ENCODE data around the gene RASD1. TPM values are rescaled to one million over a fixed set of nuclear protein-coding genes. Genes with fewer than 3 reads are reported as not detected.
"Not testable (repeated sequence)": the region's sequence is repeated elsewhere in the genome, so short reads cannot be mapped to it uniquely, and the experiment has no call there.

RASD1 gene
- total RNA-seq, 4 donors from 2014 or later, result 1.1 to 8.4 (median 4.3) TPM

DNA sequence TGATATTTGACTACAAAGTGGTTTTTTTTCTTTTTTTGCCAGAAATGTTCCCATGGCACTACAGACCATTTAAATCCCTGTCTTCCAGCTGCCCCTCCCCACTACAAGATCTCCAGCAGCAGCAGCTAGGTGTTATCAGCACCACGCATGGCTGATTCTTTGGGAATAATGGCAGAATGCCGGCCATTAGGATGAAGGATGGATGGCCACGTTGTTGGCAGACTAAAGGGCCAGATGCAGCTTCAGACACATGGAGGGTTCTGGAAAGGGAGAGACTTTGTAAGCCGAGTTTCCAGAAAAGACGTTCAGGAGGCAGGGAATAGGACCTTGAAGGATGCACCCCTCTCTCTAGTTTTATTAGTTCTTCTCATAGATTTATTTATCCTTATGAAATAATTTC, 29.7 kb downstream of the RASD1 start:
- Histone ChIP-seq H3K4me1 (no peaks in the 10 kb centered on the region), H3K36me3 (no peaks in the 10 kb centered on the region), H3K4me3 (no peak overlapping the region), H3K9me3 (no peaks in the 10 kb centered on the region), H3K27me3 (peaks cover 0 to 64% (median 0%) of the 10 kb centered on the region in 4 donors), H3K27ac (no peak overlapping the region)
- no peak for TF ChIP-seq POLR2A (IDR thresholded peaks at IDR 0.05)
- TF ChIP-seq CTCF (IDR thresholded peaks at IDR 0.05), result no peak
- no peak for DNase-seq
- WGBS, 2 donors, result 47 to 61% methylated on average over 5 of the region's 5 CpGs
- intact Hi-C loops (cut with DNase I), result no loop called here

- DNase-seq, result not testable (repeated sequence)
Measured at GRCh38 chr17:17465878-17466277, 30.3 kb downstream of the RASD1 start.

GRCh38 chr17:17463821-17464220, 32.4 kb downstream of the RASD1 start:
- no peak overlapping the region for H3K4me3 ChIP-seq
- H3K27ac ChIP-seq, result no peak overlapping the region
- no peak for DNase-seq
- no peaks in the 10 kb centered on the region for H3K4me1 ChIP-seq
- TF ChIP-seq POLR2A (IDR thresholded peaks at IDR 0.05) (no peak), CTCF (IDR thresholded peaks at IDR 0.05) (no peak)
- WGBS, 2 donors, result 81 to 92% methylated on average over 2 to 6 of the region's 6 CpGs
- peaks cover 0 to 43% (median 0%) of the 10 kb centered on the region in 4 donors for H3K27me3 ChIP-seq
- H3K36me3 ChIP-seq, result no peaks in the 10 kb centered on the region
- H3K9me3 ChIP-seq, result no peaks in the 10 kb centered on the region
- intact Hi-C loops (cut with DNase I), result no loop called here

More at GRCh38 chr17:17465878-17466277, 30.3 kb downstream of the RASD1 start:
- H3K4me1 ChIP-seq; H3K36me3 ChIP-seq; H3K4me3 ChIP-seq; intact Hi-C loops (cut with DNase I); H3K9me3 ChIP-seq; H3K27ac ChIP-seq: not testable (repeated sequence)
- 13 to 29% methylated on average over 1 of the region's 1 CpG for WGBS, 2 donors
- H3K27me3 ChIP-seq, result peaks cover 0 to 62% (median 0%) of the 10 kb centered on the region in 4 donors

DNA sequence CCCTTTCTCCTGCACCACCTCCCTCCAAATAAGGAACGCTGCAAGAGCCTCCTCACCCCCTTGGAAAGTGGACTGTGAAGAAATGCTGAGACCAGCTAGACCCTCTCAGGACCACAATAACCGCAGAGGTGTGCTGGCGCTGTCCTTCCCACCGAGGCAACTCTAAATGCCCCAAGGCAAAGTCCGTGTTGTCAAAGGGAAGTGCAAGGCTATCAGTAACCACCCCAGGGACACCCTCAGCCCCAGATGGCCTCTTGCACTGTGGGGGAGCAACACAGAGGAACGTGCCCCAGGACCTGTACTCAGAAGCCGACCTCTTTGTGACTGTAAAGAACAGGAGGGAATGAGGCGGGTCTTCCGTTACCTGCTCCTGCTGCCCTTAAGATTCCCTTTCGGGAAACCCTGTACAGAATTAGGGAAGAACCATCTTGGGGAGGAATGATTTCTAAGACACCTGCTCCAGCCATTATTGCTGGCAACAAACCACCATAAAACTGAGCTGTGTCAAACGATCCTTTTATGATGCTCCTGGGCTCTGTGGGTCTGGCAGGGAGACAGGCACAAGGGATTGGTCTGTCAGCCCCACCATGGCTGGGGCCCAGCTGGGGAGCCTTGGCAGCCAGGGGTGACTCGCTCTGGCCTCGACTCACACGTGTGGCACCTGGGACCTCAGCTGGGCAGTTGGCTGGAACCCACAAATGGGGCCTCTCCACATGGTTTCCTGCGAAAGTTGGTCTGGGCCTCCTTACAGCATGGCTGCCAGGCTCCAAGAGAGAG, 34.0 kb downstream of the RASD1 start:
- H3K27ac ChIP-seq, result no peak overlapping the region
- intact Hi-C loops (cut with DNase I), result no loop called here
- H3K4me1 ChIP-seq, result no peaks in the 10 kb centered on the region
- H3K4me3 ChIP-seq, result no peak overlapping the region
- no peak for TF ChIP-seq CTCF (IDR thresholded peaks at IDR 0.05)
- TF ChIP-seq POLR2A (IDR thresholded peaks at IDR 0.05), result no peak
- WGBS, 2 donors, result 70 to 71% methylated on average over 6 to 10 of the region's 15 CpGs
- peaks cover 0 to 30% (median 0%) of the 10 kb centered on the region in 4 donors for H3K27me3 ChIP-seq
- H3K9me3 ChIP-seq, result no peaks in the 10 kb centered on the region
- DNase-seq, result no peak
- H3K36me3 ChIP-seq, result no peaks in the 10 kb centered on the region

DNA sequence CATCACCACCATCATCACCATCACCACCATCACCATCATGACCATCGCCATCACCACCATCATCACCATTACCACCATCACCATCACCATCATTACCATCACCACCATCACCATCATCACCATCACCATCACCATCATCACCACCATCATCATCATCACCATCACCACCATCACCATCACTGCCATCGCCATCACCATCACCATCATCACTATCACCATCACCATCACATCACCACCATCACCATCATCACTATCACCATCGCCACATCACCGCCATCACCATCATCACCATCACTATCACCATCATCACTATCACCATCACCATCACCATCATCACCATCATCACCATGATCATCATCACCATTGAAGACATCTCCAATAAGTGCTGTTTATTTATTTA, 36.2 kb downstream of the RASD1 start:
- Histone ChIP-seq H3K27ac (no peak overlapping the region), H3K27me3 (peaks cover 0 to 24% (median 0%) of the 10 kb centered on the region in 4 donors), H3K4me1 (no peaks in the 10 kb centered on the region), H3K36me3 (no peaks in the 10 kb centered on the region), H3K9me3 (no peaks in the 10 kb centered on the region), H3K4me3 (no peak overlapping the region)
- WGBS, 2 donors, result 86 to 89% methylated on average over 4 of the region's 4 CpGs
- DNase-seq, result no peak
- no peak for TF ChIP-seq CTCF (IDR thresholded peaks at IDR 0.05)
- no peak for TF ChIP-seq POLR2A (IDR thresholded peaks at IDR 0.05)
- intact Hi-C loops (cut with DNase I), result no loop called here
